ENCODE data around the gene TRIML1.

Gene TRIML1

GRCh38 chr4:188187106-188187505 lies 47.9 kb downstream of the TRIML1 start:
- no peak for TF ChIP-seq CTCF (IDR thresholded peaks at IDR 0.05; ENCODE audit: low read depth, low read length)
- DNase-seq (ENCODE audit: low read depth, low spot score) = no peak
- in situ Hi-C loops (cut with HindIII; ENCODE audit: low sequenced_read_pairs) = no loop called here
- H3K4me3 ChIP-seq (ENCODE audit: low read depth, low read length) = no peak overlapping the region

GRCh38 chr4:188190461-188190860 lies 51.2 kb downstream of the TRIML1 start:
- in situ Hi-C loops (cut with HindIII; ENCODE audit: low sequenced_read_pairs) = no loop called here
- TF ChIP-seq CTCF (IDR thresholded peaks at IDR 0.05; ENCODE audit: low read depth, low read length) = no peak
- DNase-seq (ENCODE audit: low read depth, low spot score) = no peak
- no peak overlapping the region for H3K4me3 ChIP-seq (ENCODE audit: low read depth, low read length)

- in situ Hi-C loops (cut with HindIII; ENCODE audit: low sequenced_read_pairs) = no loop called here
- no peak for TF ChIP-seq CTCF (IDR thresholded peaks at IDR 0.05; ENCODE audit: low read depth, low read length)
- no peak overlapping the region for H3K4me3 ChIP-seq (ENCODE audit: low read depth, low read length)
- no peak for DNase-seq (ENCODE audit: low read depth, low spot score)
Observed at GRCh38 chr4:188194421-188194820, 55.2 kb downstream of the TRIML1 start.

- no peak for DNase-seq (ENCODE audit: low read depth, low spot score)
- TF ChIP-seq CTCF (IDR thresholded peaks at IDR 0.05; ENCODE audit: low read depth, low read length) = no peak
- in situ Hi-C loops (cut with HindIII; ENCODE audit: low sequenced_read_pairs) = no loop called here
- no peak overlapping the region for H3K4me3 ChIP-seq (ENCODE audit: low read depth, low read length)
Observed at GRCh38 chr4:188195389-188195985, 56.2 kb downstream of the TRIML1 start.

GRCh38 chr4:188196134-188196735 lies 57.0 kb downstream of the TRIML1 start:
- TF ChIP-seq CTCF (IDR thresholded peaks at IDR 0.05; ENCODE audit: low read depth, low read length) = no peak
- in situ Hi-C loops (cut with HindIII; ENCODE audit: low sequenced_read_pairs) = no loop called here
- no peak for DNase-seq (ENCODE audit: low read depth, low spot score)
- no peak overlapping the region for H3K4me3 ChIP-seq (ENCODE audit: low read depth, low read length)

Data from astrocyte of the spinal cord (primary cell).